GM12891 (cell line): Measurements from ENCODE around the gene HAS3.

Source experiments
- PAX5 ChIP-seq: IDR thresholded peaks from 2 replicates; pipeline ENCODE4 v1.6.1; 2011; ENCODE audit warnings: low read length, moderate library complexity, mild to moderate bottlenecking; ENCODE audit not compliant: insufficient read depth, severe bottlenecking
- POLR2A ChIP-seq: IDR thresholded peaks from 2 replicates; pipeline ENCODE4 v1.6.1; 2011; ENCODE audit warnings: low read depth, low read length, control low read depth
- POLR2AphosphoS5 ChIP-seq: IDR thresholded peaks from 2 replicates; pipeline ENCODE4 v1.6.1; 2011; ENCODE audit warnings: low read depth, low read length, control low read depth
- POU2F2 ChIP-seq: IDR thresholded peaks from 2 replicates; pipeline ENCODE4 v1.6.1; 2011; ENCODE audit warnings: low read depth, mild to moderate bottlenecking, control low read depth, low read length, moderate library complexity
- SPI1 ChIP-seq: IDR thresholded peaks from 2 replicates; pipeline ENCODE4 v1.6.1; 2011; ENCODE audit warnings: low read depth, low read length, control low read depth
- TAF1 ChIP-seq: IDR thresholded peaks from 2 replicates; pipeline ENCODE4 v1.6.1; 2011; ENCODE audit warnings: low read depth, low read length, control low read depth

- TF ChIP-seq POLR2AphosphoS5 (no peak), POLR2A (no peak), SPI1 (no peak), TAF1 (no peak), PAX5 (no peak), POU2F2 (no peak)
Measured at GRCh38 chr16:69106491-69107315, 1.2 kb downstream of the HAS3 start.
